Panc1 (cell line): ENCODE measurements around the gene CHN1. TPM values are rescaled to one million over a fixed set of nuclear protein-coding genes. Genes with fewer than 3 reads are reported as not detected.
A peak's percentile ranks its signal among the peaks of the same experiment; 100 is the strongest.

ENCODE experiments used
- ATAC-seq: fragments of 200-7000 bp; cut with Tn5 transposase; 2 replicates; pipeline ENCODE4 v1.9.1; 2020; ENCODE audit warnings: mild to moderate bottlenecking, moderate library complexity
- BruUV-seq: library from RNA; stranded (reverse); fragments of 400-500 nt; replicated peaks from 2 replicates; lab custom pipeline; 2021; lab: Mats Ljungman, UMichigan
- CTCF ChIA-PET: fragments of 300-600 bp; sonication (Branson Sonifier 250); formaldehyde crosslinking; loops from one replicate; lab custom pipeline; 2022; ENCODE audit warnings: antibody characterized with exemption; lab: Charles Lee
- POLR2A ChIA-PET: fragments of 300-600 bp; sonication (Branson Sonifier 250); formaldehyde crosslinking; loops from one replicate; lab custom pipeline; 2022; ENCODE audit warnings: antibody characterized with exemption; lab: Charles Lee
- DNase-seq: peaks from one replicate; pipeline ENCODE4 v3.0.0-alpha.2; 2010; ENCODE audit warnings: low read depth, low spot score
- H3K27ac ChIP-seq: 2 replicates; pipeline ENCODE4 v1.5.1; 2011; ENCODE audit warnings: mild to moderate bottlenecking, low read length, inconsistent platforms
- H3K27me3 ChIP-seq: fragments of 200-500 bp; sonication (Bioruptor generic); 2 replicates; pipeline ENCODE4 v1.6.0; 2014; ENCODE audit warnings: low read length, inconsistent platforms; ENCODE audit not compliant: control insufficient read depth, insufficient read depth
- H3K36me3 ChIP-seq: fragments of 200-500 bp; sonication (Bioruptor generic); 2 replicates; pipeline ENCODE4 v1.5.1; 2014; ENCODE audit warnings: inconsistent platforms, mild to moderate bottlenecking, low read length, moderate library complexity; ENCODE audit not compliant: control insufficient read depth, insufficient read depth
- H3K4me1 ChIP-seq: 2 replicates; pipeline ENCODE4 v1.5.1; 2011; ENCODE audit warnings: inconsistent platforms, mild to moderate bottlenecking, low read length, moderate library complexity; ENCODE audit not compliant: control insufficient read depth, insufficient read depth
- H3K4me3 ChIP-seq, 2 experiments: 2 replicates each; pipeline ENCODE4 v1.5.1; 2011 to 2012; ENCODE audit warnings: low read depth in 2 of 2, low read length in 2 of 2, mild to moderate bottlenecking in 2 of 2, inconsistent platforms in 1 of 2, moderate library complexity in 1 of 2
- H3K9me3 ChIP-seq: fragments of 200-500 bp; sonication (Bioruptor generic); 2 replicates; pipeline ENCODE4 v1.5.1; 2014; ENCODE audit warnings: low read depth, mild to moderate bottlenecking, inconsistent platforms, low read length, moderate library complexity; ENCODE audit not compliant: control insufficient read depth, insufficient read depth
- POLR2AphosphoS5 ChIP-seq: IDR thresholded peaks from 2 replicates; pipeline ENCODE4 v1.6.1; 2012; ENCODE audit warnings: mild to moderate bottlenecking, low read depth, low read length, moderate library complexity
- SIN3A ChIP-seq: IDR thresholded peaks from 2 replicates; pipeline ENCODE4 v1.6.1; 2012; ENCODE audit warnings: low read depth, mild to moderate bottlenecking, low read length, moderate library complexity, borderline replicate concordance; ENCODE audit not compliant: insufficient read depth
- TCF7L2 ChIP-seq: IDR thresholded peaks from 2 replicates; pipeline ENCODE4 v1.6.1; 2011; ENCODE audit warnings: mild to moderate bottlenecking, low read depth, low read length, inconsistent platforms
- in situ Hi-C: cut with HindIII; loops from 2 replicates; pipeline ENCODE4 v1.10.0; 2016; ENCODE audit warnings: low sequenced_read_pairs, low pct_unique_long_range_greater_than_20kb
- intact Hi-C: fragments of 100-400 bp; cut with micrococcal nuclease; formaldehyde crosslinking; loops from one replicate; pipeline ENCODE4 v1.10.0; 2022; ENCODE audit not compliant: unreplicated experiment
- total RNA-seq: library from RNA; stranded (reverse); gene quantifications from one replicate; pipeline ENCODE4 v1.2.1, GENCODE V29; 2021; ENCODE audit not compliant: unreplicated experiment
- TF ChIP-seq, protein P1 (sequence below): fragments of 450-650 bp; IDR thresholded peaks from 2 replicates; pipeline ENCODE4 v1.5.1; 2017; ENCODE audit warnings: mild to moderate bottlenecking
- TF ChIP-seq, protein P2 (sequence below), 2 experiments: IDR thresholded peaks; 2 replicates each; pipeline ENCODE4 v1.6.1; 2011 to 2012; ENCODE audit warnings: low read depth in 2 of 2, control low read depth in 1 of 2, low read length in 1 of 2, mild to moderate bottlenecking in 1 of 2, moderate library complexity in 1 of 2; ENCODE audit not compliant: insufficient read depth in 1 of 2

Gene CHN1
- total RNA-seq, 1 experiment from 2014 or later = 20.8 TPM

DNA sequence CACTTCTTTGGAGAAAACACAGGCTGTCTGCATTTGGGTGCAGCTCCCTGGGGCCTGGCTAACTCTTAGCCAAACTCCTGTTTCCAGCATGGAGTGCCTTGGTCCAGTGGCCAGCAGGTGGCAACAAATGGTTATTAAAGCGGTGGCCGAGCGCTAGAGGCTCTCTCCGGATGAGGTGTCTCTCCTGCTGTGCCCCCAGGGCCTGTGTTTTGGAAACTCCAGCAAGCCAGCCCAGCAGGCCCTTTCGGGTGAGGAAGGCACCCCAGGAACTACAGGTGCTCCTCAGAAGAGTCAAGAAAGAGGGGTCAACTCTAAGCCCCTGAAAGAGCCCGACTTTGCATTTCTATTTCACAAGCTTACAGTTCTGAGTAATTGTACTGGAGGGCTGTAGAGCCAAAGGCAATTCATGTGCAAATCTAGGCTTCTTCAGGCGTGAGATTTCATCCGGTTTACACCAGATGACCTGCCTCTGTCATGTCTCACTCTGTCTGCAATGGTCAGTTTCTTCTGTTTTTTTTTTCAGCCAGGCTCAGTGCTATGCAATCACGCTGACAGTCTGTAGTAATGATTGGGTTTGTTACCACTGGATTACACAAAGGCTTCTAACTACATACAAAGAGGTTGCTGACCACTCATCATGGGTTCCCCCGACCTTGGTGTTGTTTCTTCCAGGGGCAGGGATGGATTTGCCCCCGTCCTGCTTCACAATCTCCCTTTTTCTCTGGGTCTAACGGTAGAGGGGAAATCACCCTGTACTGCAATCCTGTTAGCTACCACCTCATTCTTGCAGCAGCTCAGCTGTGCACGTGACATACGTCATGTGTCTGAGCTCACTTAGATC, 233.3 kb downstream of the CHN1 start:
- in situ Hi-C loops = no loop called here
- ATAC-seq = peak; percentile 99
- DNase-seq = peak; percentile 47
- ChIA-PET CTCF (interaction anchor here (0.5 to 2.4 kb wide), 16 partner anchors 8 to 232 kb away, joined by 3 to 23 read pairs (median 4); no protein-coding TSS in a partner anchor), POLR2A (interaction anchor here (0.6 kb wide), 1 partner anchor 397 kb away, joined by 3 read pairs; no protein-coding TSS in a partner anchor)
- Histone ChIP-seq H3K4me3 (peak overlapping the region in 1 of 2 experiments; percentile 44; a peak in 3 of 4 replicates), H3K9me3 (no peaks in the 10 kb centered on the region), H3K4me1 (peaks cover 9% of the 10 kb centered on the region), H3K27ac (peak overlapping the region; percentile 48; the same call in 1 of the 2 replicates), H3K27me3 (no peaks in the 10 kb centered on the region), H3K36me3 (no peaks in the 10 kb centered on the region)
- TF ChIP-seq TCF7L2 = no peak
- TF ChIP-seq, protein P1, sequence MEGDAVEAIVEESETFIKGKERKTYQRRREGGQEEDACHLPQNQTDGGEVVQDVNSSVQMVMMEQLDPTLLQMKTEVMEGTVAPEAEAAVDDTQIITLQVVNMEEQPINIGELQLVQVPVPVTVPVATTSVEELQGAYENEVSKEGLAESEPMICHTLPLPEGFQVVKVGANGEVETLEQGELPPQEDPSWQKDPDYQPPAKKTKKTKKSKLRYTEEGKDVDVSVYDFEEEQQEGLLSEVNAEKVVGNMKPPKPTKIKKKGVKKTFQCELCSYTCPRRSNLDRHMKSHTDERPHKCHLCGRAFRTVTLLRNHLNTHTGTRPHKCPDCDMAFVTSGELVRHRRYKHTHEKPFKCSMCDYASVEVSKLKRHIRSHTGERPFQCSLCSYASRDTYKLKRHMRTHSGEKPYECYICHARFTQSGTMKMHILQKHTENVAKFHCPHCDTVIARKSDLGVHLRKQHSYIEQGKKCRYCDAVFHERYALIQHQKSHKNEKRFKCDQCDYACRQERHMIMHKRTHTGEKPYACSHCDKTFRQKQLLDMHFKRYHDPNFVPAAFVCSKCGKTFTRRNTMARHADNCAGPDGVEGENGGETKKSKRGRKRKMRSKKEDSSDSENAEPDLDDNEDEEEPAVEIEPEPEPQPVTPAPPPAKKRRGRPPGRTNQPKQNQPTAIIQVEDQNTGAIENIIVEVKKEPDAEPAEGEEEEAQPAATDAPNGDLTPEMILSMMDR = peak; percentile 87
- intact Hi-C loops = loop anchor here (2.0 to 5.0 kb wide), 2 partner anchors 213 to 1325 kb away; partner anchors contain the start of gene HOXD12
- no TSS peak for BruUV-seq

DNA sequence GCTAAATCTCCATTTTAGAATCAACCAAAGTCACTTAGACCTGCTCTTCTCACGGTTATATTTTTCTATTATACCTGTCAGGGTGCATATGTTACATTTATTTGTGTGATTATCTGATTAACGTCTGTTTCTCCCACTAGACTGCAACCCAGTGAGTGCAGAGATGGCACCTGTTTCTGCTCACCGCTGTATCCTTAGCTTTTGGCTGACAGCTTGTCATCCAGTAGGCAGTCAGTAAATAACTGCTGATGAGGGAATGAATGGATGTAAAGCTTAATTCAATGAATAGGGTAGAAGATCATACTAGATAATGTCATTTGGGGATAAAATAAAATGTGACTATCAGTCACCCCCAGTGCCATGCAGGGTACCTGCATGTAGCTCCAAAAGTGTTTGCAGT, 234.0 kb downstream of the CHN1 start:
- peak; percentile 15; the same call in 1 of the 2 replicates for ATAC-seq
- TF ChIP-seq POLR2AphosphoS5 (no peak), TCF7L2 (no peak), SIN3A (no peak)
- TF ChIP-seq, protein P2, sequence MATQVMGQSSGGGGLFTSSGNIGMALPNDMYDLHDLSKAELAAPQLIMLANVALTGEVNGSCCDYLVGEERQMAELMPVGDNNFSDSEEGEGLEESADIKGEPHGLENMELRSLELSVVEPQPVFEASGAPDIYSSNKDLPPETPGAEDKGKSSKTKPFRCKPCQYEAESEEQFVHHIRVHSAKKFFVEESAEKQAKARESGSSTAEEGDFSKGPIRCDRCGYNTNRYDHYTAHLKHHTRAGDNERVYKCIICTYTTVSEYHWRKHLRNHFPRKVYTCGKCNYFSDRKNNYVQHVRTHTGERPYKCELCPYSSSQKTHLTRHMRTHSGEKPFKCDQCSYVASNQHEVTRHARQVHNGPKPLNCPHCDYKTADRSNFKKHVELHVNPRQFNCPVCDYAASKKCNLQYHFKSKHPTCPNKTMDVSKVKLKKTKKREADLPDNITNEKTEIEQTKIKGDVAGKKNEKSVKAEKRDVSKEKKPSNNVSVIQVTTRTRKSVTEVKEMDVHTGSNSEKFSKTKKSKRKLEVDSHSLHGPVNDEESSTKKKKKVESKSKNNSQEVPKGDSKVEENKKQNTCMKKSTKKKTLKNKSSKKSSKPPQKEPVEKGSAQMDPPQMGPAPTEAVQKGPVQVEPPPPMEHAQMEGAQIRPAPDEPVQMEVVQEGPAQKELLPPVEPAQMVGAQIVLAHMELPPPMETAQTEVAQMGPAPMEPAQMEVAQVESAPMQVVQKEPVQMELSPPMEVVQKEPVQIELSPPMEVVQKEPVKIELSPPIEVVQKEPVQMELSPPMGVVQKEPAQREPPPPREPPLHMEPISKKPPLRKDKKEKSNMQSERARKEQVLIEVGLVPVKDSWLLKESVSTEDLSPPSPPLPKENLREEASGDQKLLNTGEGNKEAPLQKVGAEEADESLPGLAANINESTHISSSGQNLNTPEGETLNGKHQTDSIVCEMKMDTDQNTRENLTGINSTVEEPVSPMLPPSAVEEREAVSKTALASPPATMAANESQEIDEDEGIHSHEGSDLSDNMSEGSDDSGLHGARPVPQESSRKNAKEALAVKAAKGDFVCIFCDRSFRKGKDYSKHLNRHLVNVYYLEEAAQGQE (IDR thresholded peaks at IDR 0.05; ENCODE audit: insufficient read depth in 1 of 2, low read depth in 2 of 2, low read length in 1 of 2) = no peak
- TF ChIP-seq, protein P1 = no peak

More for the DNA sequence above, 234.0 kb downstream of the CHN1 start:
- BruUV-seq = no TSS peak
- Histone ChIP-seq H3K4me1 (peaks cover 9% of the 10 kb centered on the region), H3K4me3 (no peak overlapping the region), H3K9me3 (no peaks in the 10 kb centered on the region), H3K27me3 (no peaks in the 10 kb centered on the region), H3K36me3 (no peaks in the 10 kb centered on the region), H3K27ac (no peak overlapping the region)
- in situ Hi-C loops = no loop called here
- CTCF ChIA-PET = interaction anchor here (0.6 to 2.4 kb wide), 13 partner anchors 8 to 233 kb away, joined by 3 to 23 read pairs (median 5); no protein-coding TSS in a partner anchor
- intact Hi-C loops = loop anchor here (2.0 to 5.0 kb wide), 2 partner anchors 214 to 1326 kb away; partner anchors contain the start of gene HOXD12
- POLR2A ChIA-PET = interaction anchor here (0.6 kb wide), 1 partner anchor 397 kb away, joined by 3 read pairs; no protein-coding TSS in a partner anchor
- no peak for DNase-seq
